Sigmoid colon (tissue), 4 donors: ENCODE measurements around the gene KRT38.

Source experiments
- CTCF ChIP-seq, 4 experiments: fragments of 450-650 bp in 3 of 4; fragments of 200-600 bp in 1 of 4; IDR thresholded peaks; one replicate each; pipeline ENCODE4 v1.5.1; 2016 to 2019; ENCODE audit warnings: antibody characterized with exemption in 4 of 4, mild to moderate bottlenecking in 3 of 4, moderate library complexity in 2 of 4
- POLR2A ChIP-seq, 2 donors: fragments of 450-650 bp; IDR thresholded peaks; one replicate each; pipeline ENCODE4 v1.6.1; 2016; ENCODE audit warnings: antibody characterized with exemption in 2 of 2, mild to moderate bottlenecking in 2 of 2, moderate library complexity in 2 of 2
- POLR2AphosphoS5 ChIP-seq, 4 donors: sonication (generic); formaldehyde crosslinking; IDR thresholded peaks; one replicate each; pipeline ENCODE4 v1.6.1; 2017; ENCODE audit warnings: antibody characterized with exemption in 4 of 4

- TF ChIP-seq CTCF (IDR thresholded peaks at IDR 0.05): no peak
- TF ChIP-seq POLR2AphosphoS5 (IDR thresholded peaks at IDR 0.05): no peak
- no peak for TF ChIP-seq POLR2A (IDR thresholded peaks at IDR 0.05)
Measured at GRCh38 chr17:41418116-41418860, 22.5 kb downstream of the KRT38 start.
